Stomach (tissue), 4 donors: ENCODE measurements around the gene PIEZO1.

Experiments used
- EP300 ChIP-seq: sonication (generic); formaldehyde crosslinking; IDR thresholded peaks from one replicate; pipeline ENCODE4 v1.6.1; 2017; ENCODE audit warnings: antibody characterized with exemption
- POLR2A ChIP-seq, 4 donors: fragments of 450-650 bp; IDR thresholded peaks; one replicate each; pipeline ENCODE4 v1.6.1; 2016; ENCODE audit warnings: antibody characterized with exemption in 4 of 4, control low read depth in 2 of 4, mild to moderate bottlenecking in 1 of 4, moderate library complexity in 1 of 4
- POLR2AphosphoS5 ChIP-seq, 3 donors: sonication (generic); formaldehyde crosslinking; IDR thresholded peaks; one replicate each; pipeline ENCODE4 v1.6.1; 2016; ENCODE audit warnings: antibody characterized with exemption in 3 of 3
- TF ChIP-seq, protein P1 (sequence below), 7 experiments: fragments of 450-650 bp in 4 of 7; fragments of 200-600 bp in 3 of 7; sonication (generic) in 3 of 7; IDR thresholded peaks; one replicate each; pipeline ENCODE4 v1.5.1; 2016 to 2019; ENCODE audit warnings: antibody characterized with exemption in 7 of 7, control low read depth in 2 of 7, mild to moderate bottlenecking in 1 of 7

DNA sequence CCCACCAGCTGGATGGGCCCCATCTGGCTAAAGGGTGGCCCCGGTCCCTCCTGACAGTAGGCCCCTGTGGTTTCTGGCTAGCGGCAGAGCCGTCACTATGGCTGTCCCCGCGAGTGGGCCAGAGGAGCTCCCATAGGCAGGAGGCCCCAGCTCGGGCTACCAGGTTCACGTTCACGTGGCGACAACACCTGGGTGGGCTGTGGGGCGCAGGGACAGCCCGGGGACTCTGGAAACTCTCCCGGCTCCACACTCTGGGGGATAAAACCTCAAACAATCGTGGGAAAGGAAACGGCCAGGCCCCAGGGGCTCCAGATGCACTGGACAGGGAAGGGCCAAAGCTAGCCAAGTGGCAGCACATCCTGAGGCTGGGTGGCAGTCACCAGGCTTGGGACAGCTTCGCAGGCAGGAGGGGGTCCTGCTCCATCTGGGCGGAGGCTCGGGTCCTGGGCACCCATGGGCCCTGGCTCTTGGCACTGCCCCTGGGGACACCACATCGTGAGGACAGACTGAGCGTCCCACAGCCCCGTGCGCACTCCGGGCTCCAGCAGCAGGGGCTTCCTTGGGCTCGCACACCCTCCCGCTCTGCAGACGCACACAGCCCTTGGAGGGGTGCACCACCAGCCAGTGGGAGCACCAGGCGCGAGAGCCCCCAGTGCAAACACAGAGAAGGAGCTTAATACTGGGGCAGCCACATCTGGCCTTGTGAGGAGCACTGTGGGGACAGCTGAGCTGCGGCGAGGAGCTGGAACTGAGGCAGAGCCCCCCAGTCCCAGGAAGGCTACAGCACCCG, 83.2 kb downstream of the PIEZO1 start:
- TF ChIP-seq, protein P1, sequence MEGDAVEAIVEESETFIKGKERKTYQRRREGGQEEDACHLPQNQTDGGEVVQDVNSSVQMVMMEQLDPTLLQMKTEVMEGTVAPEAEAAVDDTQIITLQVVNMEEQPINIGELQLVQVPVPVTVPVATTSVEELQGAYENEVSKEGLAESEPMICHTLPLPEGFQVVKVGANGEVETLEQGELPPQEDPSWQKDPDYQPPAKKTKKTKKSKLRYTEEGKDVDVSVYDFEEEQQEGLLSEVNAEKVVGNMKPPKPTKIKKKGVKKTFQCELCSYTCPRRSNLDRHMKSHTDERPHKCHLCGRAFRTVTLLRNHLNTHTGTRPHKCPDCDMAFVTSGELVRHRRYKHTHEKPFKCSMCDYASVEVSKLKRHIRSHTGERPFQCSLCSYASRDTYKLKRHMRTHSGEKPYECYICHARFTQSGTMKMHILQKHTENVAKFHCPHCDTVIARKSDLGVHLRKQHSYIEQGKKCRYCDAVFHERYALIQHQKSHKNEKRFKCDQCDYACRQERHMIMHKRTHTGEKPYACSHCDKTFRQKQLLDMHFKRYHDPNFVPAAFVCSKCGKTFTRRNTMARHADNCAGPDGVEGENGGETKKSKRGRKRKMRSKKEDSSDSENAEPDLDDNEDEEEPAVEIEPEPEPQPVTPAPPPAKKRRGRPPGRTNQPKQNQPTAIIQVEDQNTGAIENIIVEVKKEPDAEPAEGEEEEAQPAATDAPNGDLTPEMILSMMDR (IDR thresholded peaks at IDR 0.05) = no peak
- no peak for TF ChIP-seq EP300
- TF ChIP-seq POLR2A (IDR thresholded peaks at IDR 0.05) = no peak
- TF ChIP-seq POLR2AphosphoS5 (IDR thresholded peaks at IDR 0.05) = no peak
